HL-60 (cell line): ENCODE results near the gene TAF4B.
A peak's percentile ranks its signal among the peaks of the same experiment; 100 is the strongest.
"Not testable (repeated sequence)": the region's sequence is repeated elsewhere in the genome, so short reads cannot be mapped to it uniquely, and the experiment has no call there.

Source experiments
- DNase-seq, 2 experiments: peaks; one replicate each; pipeline ENCODE4 v3.0.0-alpha.2; 2010 to 2020; ENCODE audit warnings: low read depth in 1 of 2, low spot score in 1 of 2
- H3K27ac ChIP-seq: fragments of 250-450 bp; sonication (Bioruptor Pico); replicated peaks from 2 replicates; pipeline ENCODE4 v1.5.1; 2020; ENCODE audit warnings: mild to moderate bottlenecking, moderate library complexity
- H3K27me3 ChIP-seq: fragments of 250-450 bp; sonication (Bioruptor Pico); 2 replicates; pipeline ENCODE4 v1.5.1; 2021; ENCODE audit warnings: mild to moderate bottlenecking, moderate library complexity; ENCODE audit not compliant: insufficient read depth, poor library complexity, severe bottlenecking
- H3K4me3 ChIP-seq: replicated peaks from 2 replicates; pipeline ENCODE4 v1.5.1; 2011; ENCODE audit warnings: mild to moderate bottlenecking, control low read depth, low read length; ENCODE audit not compliant: insufficient read depth
- CTCF ChIP-seq: IDR thresholded peaks from one replicate; pipeline ENCODE4 v1.5.1; 2011; ENCODE audit warnings: low read length, control low read depth, inconsistent platforms; ENCODE audit not compliant: insufficient read depth
- GABPA ChIP-seq: IDR thresholded peaks from 2 replicates; pipeline ENCODE4 v1.6.1; 2012; ENCODE audit warnings: low read depth
- POLR2AphosphoS5 ChIP-seq: IDR thresholded peaks from 2 replicates; pipeline ENCODE4 v1.6.1; 2012; ENCODE audit warnings: low read depth
- SPI1 ChIP-seq: IDR thresholded peaks from 2 replicates; pipeline ENCODE4 v1.6.1; 2012; ENCODE audit warnings: low read depth, mild to moderate bottlenecking, borderline replicate concordance
- TF ChIP-seq, protein P1 (sequence below): IDR thresholded peaks from 2 replicates; pipeline ENCODE4 v1.6.1; 2012; ENCODE audit warnings: low read depth; ENCODE audit not compliant: insufficient replicate concordance

TAF4B gene

DNA sequence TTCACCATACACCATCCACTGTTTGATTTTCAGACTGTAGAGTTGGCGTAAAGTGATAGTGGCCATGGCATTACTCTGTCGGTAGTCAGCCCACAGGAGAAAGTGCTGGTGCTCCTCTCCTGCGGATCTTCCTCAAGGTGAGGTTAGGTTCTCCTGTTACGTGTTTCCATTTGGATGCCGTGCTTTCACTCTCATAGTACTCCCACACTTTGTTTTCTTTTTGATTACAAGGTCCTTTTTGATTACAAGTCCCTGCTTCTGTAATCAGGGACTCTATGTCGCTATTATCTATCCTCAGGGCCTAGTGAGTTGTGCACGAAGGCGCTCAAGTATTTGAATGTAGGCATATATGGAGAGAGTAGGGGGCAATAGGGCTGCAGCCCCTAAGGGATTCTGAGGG, 4.3 kb downstream of the TAF4B start:
- H3K27me3 ChIP-seq = no peaks in the 10 kb centered on the region
- no peak overlapping the region for H3K27ac ChIP-seq
- no peak for TF ChIP-seq GABPA
- TF ChIP-seq, protein P1, sequence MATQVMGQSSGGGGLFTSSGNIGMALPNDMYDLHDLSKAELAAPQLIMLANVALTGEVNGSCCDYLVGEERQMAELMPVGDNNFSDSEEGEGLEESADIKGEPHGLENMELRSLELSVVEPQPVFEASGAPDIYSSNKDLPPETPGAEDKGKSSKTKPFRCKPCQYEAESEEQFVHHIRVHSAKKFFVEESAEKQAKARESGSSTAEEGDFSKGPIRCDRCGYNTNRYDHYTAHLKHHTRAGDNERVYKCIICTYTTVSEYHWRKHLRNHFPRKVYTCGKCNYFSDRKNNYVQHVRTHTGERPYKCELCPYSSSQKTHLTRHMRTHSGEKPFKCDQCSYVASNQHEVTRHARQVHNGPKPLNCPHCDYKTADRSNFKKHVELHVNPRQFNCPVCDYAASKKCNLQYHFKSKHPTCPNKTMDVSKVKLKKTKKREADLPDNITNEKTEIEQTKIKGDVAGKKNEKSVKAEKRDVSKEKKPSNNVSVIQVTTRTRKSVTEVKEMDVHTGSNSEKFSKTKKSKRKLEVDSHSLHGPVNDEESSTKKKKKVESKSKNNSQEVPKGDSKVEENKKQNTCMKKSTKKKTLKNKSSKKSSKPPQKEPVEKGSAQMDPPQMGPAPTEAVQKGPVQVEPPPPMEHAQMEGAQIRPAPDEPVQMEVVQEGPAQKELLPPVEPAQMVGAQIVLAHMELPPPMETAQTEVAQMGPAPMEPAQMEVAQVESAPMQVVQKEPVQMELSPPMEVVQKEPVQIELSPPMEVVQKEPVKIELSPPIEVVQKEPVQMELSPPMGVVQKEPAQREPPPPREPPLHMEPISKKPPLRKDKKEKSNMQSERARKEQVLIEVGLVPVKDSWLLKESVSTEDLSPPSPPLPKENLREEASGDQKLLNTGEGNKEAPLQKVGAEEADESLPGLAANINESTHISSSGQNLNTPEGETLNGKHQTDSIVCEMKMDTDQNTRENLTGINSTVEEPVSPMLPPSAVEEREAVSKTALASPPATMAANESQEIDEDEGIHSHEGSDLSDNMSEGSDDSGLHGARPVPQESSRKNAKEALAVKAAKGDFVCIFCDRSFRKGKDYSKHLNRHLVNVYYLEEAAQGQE = no peak
- no peak for TF ChIP-seq CTCF
- TF ChIP-seq POLR2AphosphoS5 = no peak
- no peak for TF ChIP-seq SPI1
- H3K4me3 ChIP-seq = no peak overlapping the region
- no peak for DNase-seq

DNA sequence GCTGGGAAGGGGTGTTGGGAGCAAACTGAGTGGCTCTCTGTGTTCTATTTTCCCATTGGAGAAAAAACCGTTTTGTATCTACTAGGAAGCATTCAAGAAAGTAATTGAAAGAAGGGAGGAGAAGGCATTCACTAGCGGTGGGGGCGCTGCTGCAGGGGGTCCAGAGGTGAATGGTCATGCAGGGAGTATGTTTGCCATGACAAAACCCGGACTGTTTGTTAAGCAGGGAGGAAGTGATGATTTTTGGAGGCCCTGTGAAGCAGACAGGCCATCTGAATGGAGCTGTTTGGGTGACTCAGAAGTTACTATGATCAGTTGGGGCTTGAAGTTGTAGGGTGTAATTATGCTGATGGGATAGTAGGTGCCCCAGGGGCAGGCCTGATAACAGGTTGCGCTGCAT, 7.0 kb downstream of the TAF4B start:
- no peak overlapping the region for H3K27ac ChIP-seq
- no peak overlapping the region for H3K4me3 ChIP-seq
- no peaks in the 10 kb centered on the region for H3K27me3 ChIP-seq
- TF ChIP-seq SPI1 (peak; percentile 1; the same call in 1 of the 2 replicates), POLR2AphosphoS5 (no peak)
- TF ChIP-seq, protein P1 = no peak
- DNase-seq = no peak

DNA sequence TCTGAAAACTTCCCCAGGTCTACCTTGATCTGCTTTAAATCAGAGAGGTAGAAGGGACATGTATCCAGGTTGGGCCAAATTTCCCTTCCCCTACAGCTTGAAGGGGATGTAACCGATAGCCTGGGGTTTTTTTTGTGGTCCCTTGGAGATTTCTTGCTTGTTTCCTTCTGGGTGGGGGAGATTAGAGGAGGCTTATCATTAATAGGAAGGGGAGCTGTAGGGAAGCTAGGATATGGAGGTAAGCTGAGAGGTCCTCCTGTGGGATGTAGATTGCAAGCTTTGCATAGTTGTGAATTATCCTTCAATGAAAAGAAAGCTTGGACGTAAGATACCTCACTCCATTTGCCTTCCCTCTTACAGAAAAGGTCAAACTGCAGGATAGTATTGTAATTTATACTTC, 11.1 kb downstream of the TAF4B start:
- not testable (repeated sequence) for DNase-seq, H3K27ac ChIP-seq, H3K27me3 ChIP-seq, H3K4me3 ChIP-seq

DNA sequence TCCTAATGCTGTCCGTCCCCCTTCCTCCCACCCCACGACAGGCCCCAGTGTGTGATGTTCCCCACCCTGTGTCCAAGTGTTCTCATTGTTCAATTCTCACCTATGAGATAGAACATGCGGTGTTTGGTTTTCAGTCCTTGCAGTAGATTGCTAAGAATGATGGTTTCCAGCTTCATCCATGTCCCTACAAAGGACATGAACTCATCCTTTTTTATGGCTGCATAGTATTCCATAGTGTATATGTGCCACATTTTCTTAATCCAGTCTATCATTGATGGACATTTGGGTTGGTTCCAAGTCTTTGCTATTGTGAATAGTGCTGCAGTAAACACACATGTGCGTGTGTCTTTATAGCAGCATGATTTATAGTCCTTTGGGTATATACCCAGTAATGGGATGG, 12.5 kb downstream of the TAF4B start:
- H3K27me3 ChIP-seq, H3K27ac ChIP-seq, H3K4me3 ChIP-seq, DNase-seq: not testable (repeated sequence)

GRCh38 chr18:26242392-26242791, 16.1 kb downstream of the TAF4B start:
- H3K4me3 ChIP-seq, H3K27me3 ChIP-seq, DNase-seq, H3K27ac ChIP-seq: not testable (repeated sequence)

DNA sequence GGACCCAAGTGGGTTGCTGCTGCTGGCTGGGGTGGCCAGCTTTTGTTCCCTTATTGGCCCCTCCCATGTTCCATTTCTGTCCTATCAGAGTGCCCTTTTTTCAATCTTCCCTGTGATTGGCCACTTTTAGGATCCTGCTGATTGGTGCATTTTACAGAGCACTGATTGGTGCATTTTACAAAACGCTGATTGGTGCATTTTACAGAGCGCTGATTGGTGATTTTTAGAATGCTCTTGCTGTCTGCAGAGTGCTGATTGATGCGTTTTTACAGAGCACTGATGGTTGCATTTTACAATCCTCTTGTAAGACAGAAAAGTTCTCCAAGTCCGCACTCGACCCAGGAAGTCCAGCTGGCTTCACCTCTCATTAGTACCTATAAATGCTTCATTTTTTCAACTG, 19.2 kb downstream of the TAF4B start:
- not testable (repeated sequence) for DNase-seq, H3K27me3 ChIP-seq, H3K4me3 ChIP-seq, H3K27ac ChIP-seq

DNA sequence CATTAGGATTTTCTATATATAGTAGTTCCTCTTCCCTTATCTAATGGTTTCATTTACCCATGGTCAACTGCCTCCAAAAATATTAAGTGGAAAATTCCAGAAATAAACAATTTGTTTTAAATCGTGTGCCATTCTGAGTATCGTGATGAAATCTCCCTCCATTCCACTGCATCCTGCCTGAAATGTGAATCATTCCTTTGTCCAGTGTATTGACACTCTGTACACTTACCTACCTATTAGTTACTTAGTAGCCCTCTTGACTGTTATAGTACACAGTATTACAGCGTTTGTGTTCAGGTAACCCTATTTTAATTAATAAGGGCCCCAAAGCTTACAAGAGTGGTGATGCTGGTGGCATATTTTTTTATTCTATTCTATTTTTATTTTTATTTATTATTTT, 26.2 kb downstream of the TAF4B start:
- no peak for DNase-seq
- H3K4me3 ChIP-seq = no peak overlapping the region
- TF ChIP-seq, protein P1 = no peak
- TF ChIP-seq CTCF (no peak), POLR2AphosphoS5 (no peak), GABPA (no peak), SPI1 (no peak)
- H3K27me3 ChIP-seq = no peaks in the 10 kb centered on the region
- no peak overlapping the region for H3K27ac ChIP-seq

- not testable (repeated sequence) for DNase-seq, H3K27me3 ChIP-seq, H3K4me3 ChIP-seq, H3K27ac ChIP-seq
Measured at GRCh38 chr18:26254808-26255207, 28.6 kb downstream of the TAF4B start.
